ENCODE data around the gene ZNF580.

DNA sequence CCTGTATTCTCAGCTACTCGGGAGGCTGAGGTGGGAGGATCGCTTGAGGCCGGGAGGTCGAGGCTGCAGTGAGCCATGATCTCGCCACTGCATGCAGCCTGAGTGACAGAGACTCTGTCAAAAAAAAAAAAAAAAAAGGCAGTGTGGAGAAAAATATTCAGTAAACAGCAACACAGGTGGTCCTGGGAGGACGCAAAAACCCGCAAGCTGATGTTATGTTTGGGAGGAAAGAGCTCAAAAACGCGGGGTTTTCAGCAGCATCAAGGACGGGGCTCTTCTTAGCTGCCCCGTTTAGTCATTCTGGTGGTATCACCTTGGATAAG is 15.8 kb upstream of the ZNF580 start:
- TF ChIP-seq, protein P1, sequence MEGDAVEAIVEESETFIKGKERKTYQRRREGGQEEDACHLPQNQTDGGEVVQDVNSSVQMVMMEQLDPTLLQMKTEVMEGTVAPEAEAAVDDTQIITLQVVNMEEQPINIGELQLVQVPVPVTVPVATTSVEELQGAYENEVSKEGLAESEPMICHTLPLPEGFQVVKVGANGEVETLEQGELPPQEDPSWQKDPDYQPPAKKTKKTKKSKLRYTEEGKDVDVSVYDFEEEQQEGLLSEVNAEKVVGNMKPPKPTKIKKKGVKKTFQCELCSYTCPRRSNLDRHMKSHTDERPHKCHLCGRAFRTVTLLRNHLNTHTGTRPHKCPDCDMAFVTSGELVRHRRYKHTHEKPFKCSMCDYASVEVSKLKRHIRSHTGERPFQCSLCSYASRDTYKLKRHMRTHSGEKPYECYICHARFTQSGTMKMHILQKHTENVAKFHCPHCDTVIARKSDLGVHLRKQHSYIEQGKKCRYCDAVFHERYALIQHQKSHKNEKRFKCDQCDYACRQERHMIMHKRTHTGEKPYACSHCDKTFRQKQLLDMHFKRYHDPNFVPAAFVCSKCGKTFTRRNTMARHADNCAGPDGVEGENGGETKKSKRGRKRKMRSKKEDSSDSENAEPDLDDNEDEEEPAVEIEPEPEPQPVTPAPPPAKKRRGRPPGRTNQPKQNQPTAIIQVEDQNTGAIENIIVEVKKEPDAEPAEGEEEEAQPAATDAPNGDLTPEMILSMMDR (IDR thresholded peaks at IDR 0.05): no peak
- no peak for TF ChIP-seq POLR2A (IDR thresholded peaks at IDR 0.05)

Data from uterus (tissue), 2 donors.